PC-3 (cell line): ENCODE data around the gene SLC2A9. TPM values are rescaled to one million over a fixed set of nuclear protein-coding genes. Genes with fewer than 3 reads are reported as not detected.

ENCODE experiments used
- ATAC-seq: fragments of 200-7000 bp; cut with Tn5 transposase; 2 replicates; pipeline ENCODE4 v1.9.1; 2020; ENCODE audit warnings: mild to moderate bottlenecking, moderate library complexity
- BruUV-seq: library from RNA; stranded (reverse); fragments of 400-500 nt; replicated peaks from 2 replicates; lab custom pipeline; 2021; lab: Mats Ljungman, UMichigan
- CTCF ChIA-PET: fragments of 300-600 bp; sonication (Branson Sonifier 250); formaldehyde crosslinking; loops from one replicate; lab custom pipeline; 2022; ENCODE audit warnings: antibody characterized with exemption; lab: Charles Lee
- POLR2A ChIA-PET: fragments of 300-600 bp; sonication (Branson Sonifier 250); formaldehyde crosslinking; loops from one replicate; lab custom pipeline; 2022; ENCODE audit warnings: antibody characterized with exemption; ENCODE audit not compliant: unreplicated experiment; lab: Charles Lee
- DNase-seq: peaks from one replicate; pipeline ENCODE4 v3.0.0-alpha.2; 2015
- H2AFZ ChIP-seq: fragments of 300-600 bp; sonication (generic); 2 replicates; pipeline ENCODE4 v1.6.0; 2016; ENCODE audit warnings: antibody characterized with exemption, low read length
- H3F3A ChIP-seq: fragments of 300-600 bp; sonication (generic); one replicate; pipeline ENCODE4 v1.6.0; 2017; ENCODE audit warnings: antibody characterized with exemption, low read length, control low read depth, mild to moderate bottlenecking; ENCODE audit not compliant: unreplicated experiment
- H3K27ac ChIP-seq: fragments of 300-600 bp; sonication (generic); 2 replicates; pipeline ENCODE4 v1.5.1; 2016; ENCODE audit warnings: mild to moderate bottlenecking, low read length
- H3K27me3 ChIP-seq: fragments of 300-600 bp; sonication (generic); 2 replicates; pipeline ENCODE4 v1.6.1; 2016; ENCODE audit warnings: low read length, mixed read lengths
- H3K36me3 ChIP-seq: fragments of 300-600 bp; sonication (generic); 2 replicates; pipeline ENCODE4 v1.6.1; 2016; ENCODE audit warnings: low read depth, mixed run types, low read length, mixed read lengths
- H3K4me1 ChIP-seq: fragments of 300-600 bp; sonication (generic); 2 replicates; pipeline ENCODE4 v1.5.1; 2016; ENCODE audit warnings: low read length; ENCODE audit not compliant: insufficient read depth
- H3K4me2 ChIP-seq: fragments of 300-600 bp; sonication (generic); 2 replicates; pipeline ENCODE4 v1.6.0; 2016; ENCODE audit warnings: low read length
- H3K4me3 ChIP-seq: fragments of 300-600 bp; sonication (generic); 2 replicates; pipeline ENCODE4 v1.5.1; 2016; ENCODE audit warnings: mild to moderate bottlenecking, low read length, mixed read lengths
- H3K79me2 ChIP-seq: fragments of 300-600 bp; sonication (generic); 2 replicates; pipeline ENCODE4 v1.6.1; 2017; ENCODE audit warnings: low read length, mixed read lengths
- H3K9ac ChIP-seq: fragments of 300-600 bp; sonication (generic); 2 replicates; pipeline ENCODE4 v1.6.0; 2016; ENCODE audit warnings: mild to moderate bottlenecking, low read length
- H3K9me2 ChIP-seq: fragments of 300-600 bp; sonication (generic); replicated peaks from 2 replicates; pipeline ENCODE4 v1.6.1; 2016; ENCODE audit warnings: mixed run types, low read length, mixed read lengths
- H3K9me3 ChIP-seq: fragments of 300-600 bp; sonication (generic); 2 replicates; pipeline ENCODE4 v1.6.1; 2016; ENCODE audit warnings: low read length, mixed read lengths
- H4K20me1 ChIP-seq: fragments of 300-600 bp; sonication (generic); 2 replicates; pipeline ENCODE4 v1.6.1; 2016; ENCODE audit warnings: low read length, mixed read lengths
- CTCF ChIP-seq: fragments of 300-600 bp; sonication (generic); conservative IDR thresholded peaks from 2 replicates; pipeline ENCODE4 v1.5.1; 2017; ENCODE audit warnings: antibody characterized with exemption, low read depth, mild to moderate bottlenecking, low read length
- EZH2 ChIP-seq: fragments of 300-600 bp; sonication (generic); IDR thresholded peaks from one replicate; pipeline ENCODE4 v1.6.1; 2017; ENCODE audit warnings: antibody characterized with exemption, mild to moderate bottlenecking, low read length; ENCODE audit not compliant: unreplicated experiment
- EZH2phosphoT487 ChIP-seq: fragments of 300-600 bp; sonication (generic); IDR thresholded peaks from 2 replicates; pipeline ENCODE4 v1.6.1; 2018; ENCODE audit warnings: mild to moderate bottlenecking, antibody characterized with exemption, low read length, borderline replicate concordance
- intact Hi-C: fragments of 100-400 bp; cut with micrococcal nuclease; formaldehyde crosslinking; loops from 2 replicates; pipeline ENCODE4 v1.9.0; 2023
- total RNA-seq: library from RNA; depleted of rRNA; stranded (reverse); fragments of >200 nt; gene quantifications from 2 replicates; pipeline ENCODE4 v1.2.3, GENCODE V29; 2014

SLC2A9 gene
- total RNA-seq, 1 experiment from 2014 or later: 0.11 TPM

DNA sequence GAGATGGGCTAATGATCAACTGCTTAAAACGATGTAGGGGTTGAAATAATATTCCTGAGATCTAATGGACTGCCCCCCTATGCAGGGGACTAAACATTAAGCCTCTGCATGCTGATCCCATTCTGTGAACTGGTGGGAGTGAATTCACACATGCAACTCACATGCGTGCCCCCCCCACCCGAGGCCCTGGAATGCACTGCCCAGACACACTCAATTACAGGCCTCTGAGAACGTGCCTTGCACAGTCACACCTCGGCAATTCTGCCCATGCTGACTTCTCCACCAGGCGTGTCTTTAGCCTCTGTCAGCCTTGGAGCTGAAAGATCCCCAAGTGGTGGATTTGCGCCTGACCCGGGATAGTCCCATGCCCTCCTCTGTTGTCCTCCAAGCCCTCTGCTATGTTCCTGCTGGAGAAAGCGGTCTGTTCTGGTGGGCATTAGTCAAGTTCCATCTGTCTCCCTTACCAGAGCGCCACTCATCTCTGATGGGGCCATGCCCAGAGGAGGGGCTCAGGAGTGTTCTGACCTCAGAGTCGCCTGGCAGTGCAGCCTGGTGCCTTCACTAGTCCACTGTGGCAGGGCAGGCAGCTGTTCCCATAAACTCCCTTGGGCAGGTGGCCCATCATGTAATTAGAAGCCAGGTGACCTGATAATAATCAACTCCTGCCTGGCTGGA, 153.4 kb downstream of the SLC2A9 start:
- POLR2A ChIA-PET: no interaction called here
- CTCF ChIA-PET: no interaction called here
- H3K9me3 ChIP-seq: no peaks in the 10 kb centered on the region

DNA sequence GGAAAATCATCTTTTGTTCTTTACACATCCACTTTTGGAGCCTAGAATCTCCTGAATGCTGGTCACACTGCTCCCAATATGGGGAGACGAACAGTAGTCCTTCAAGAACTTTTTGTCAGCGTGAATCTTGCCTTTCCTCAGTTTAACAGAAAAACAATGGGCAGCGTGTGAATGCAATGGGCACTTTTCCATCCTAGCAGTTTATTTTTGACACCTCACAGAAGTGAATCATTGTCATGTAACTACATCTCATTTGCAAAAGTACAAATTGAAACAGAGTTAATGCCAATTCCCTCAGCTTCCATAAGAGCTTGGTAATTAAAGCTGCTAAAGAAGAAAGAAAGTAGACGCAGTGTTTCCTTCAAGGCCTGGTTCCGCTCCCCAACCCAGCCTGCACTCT, 154.4 kb downstream of the SLC2A9 start:
- no TSS peak for BruUV-seq
- no peaks in the 10 kb centered on the region for H4K20me1 ChIP-seq
- POLR2A ChIA-PET: no interaction called here
- DNase-seq: no peak
- H3K9me2 ChIP-seq: no peaks in the 10 kb centered on the region
- no peak overlapping the region for H2AFZ ChIP-seq
- H3K27ac ChIP-seq: no peak overlapping the region
- TF ChIP-seq EZH2phosphoT487 (no peak), CTCF (no peak)
- no peaks in the 10 kb centered on the region for H3K36me3 ChIP-seq
- no peak overlapping the region for H3K4me2 ChIP-seq
- H3K27me3 ChIP-seq: no peaks in the 10 kb centered on the region
- CTCF ChIA-PET: no interaction called here
- H3K79me2 ChIP-seq: no peaks in the 10 kb centered on the region
- H3K9ac ChIP-seq: no peak overlapping the region
- no peaks in the 10 kb centered on the region for H3K9me3 ChIP-seq
- H3K4me3 ChIP-seq: no peak overlapping the region
- intact Hi-C loops: no loop called here
- H3K4me1 ChIP-seq: no peaks in the 10 kb centered on the region
- no peaks in the 10 kb centered on the region for H3F3A ChIP-seq
- ATAC-seq: no peak

More for the DNA sequence above, 153.4 kb downstream of the SLC2A9 start:
- no peaks in the 10 kb centered on the region for H3K79me2 ChIP-seq
- H4K20me1 ChIP-seq: no peaks in the 10 kb centered on the region
- no peak overlapping the region for H2AFZ ChIP-seq
- intact Hi-C loops: no loop called here
- H3K4me3 ChIP-seq: no peak overlapping the region
- H3F3A ChIP-seq: no peaks in the 10 kb centered on the region
- H3K27ac ChIP-seq: no peak overlapping the region
- TF ChIP-seq EZH2 (no peak), CTCF (no peak)
- no peaks in the 10 kb centered on the region for H3K4me1 ChIP-seq
- H3K9ac ChIP-seq: no peak overlapping the region
- H3K4me2 ChIP-seq: no peak overlapping the region
- no peak for ATAC-seq
- H3K27me3 ChIP-seq: no peaks in the 10 kb centered on the region
- BruUV-seq: no TSS peak
- DNase-seq: no peak
- H3K36me3 ChIP-seq: no peaks in the 10 kb centered on the region
- H3K9me2 ChIP-seq: no peaks in the 10 kb centered on the region

DNA sequence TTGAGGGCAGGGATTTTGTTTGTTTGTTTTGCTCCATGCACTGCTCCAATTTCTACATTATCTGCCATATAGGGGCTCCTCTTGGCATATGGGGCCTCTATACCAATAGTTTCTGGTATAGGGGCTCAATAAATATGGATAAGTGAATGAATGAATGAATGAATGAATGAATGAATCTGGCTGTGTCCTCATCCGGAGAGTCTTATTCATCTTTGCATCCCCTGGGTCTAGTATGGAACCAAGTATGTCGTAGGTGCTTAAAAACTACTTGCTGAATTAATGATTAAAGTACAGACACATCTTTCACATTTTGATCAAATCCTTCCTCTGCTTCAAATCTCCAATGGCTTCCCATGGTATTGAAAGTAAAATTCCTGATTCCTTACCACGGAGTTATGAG, 159.7 kb downstream of the SLC2A9 start:
- ChIA-PET POLR2A (no interaction called here), CTCF (no interaction called here)
- no peak for ATAC-seq
- TF ChIP-seq EZH2phosphoT487: no peak
- Histone ChIP-seq H3K27ac (no peak overlapping the region), H3F3A (no peaks in the 10 kb centered on the region), H3K4me1 (no peaks in the 10 kb centered on the region), H4K20me1 (no peaks in the 10 kb centered on the region), H3K4me3 (no peak overlapping the region), H2AFZ (no peak overlapping the region), H3K4me2 (no peak overlapping the region), H3K79me2 (no peaks in the 10 kb centered on the region), H3K36me3 (no peaks in the 10 kb centered on the region), H3K9me2 (no peaks in the 10 kb centered on the region), H3K9ac (no peak overlapping the region), H3K9me3 (no peaks in the 10 kb centered on the region), H3K27me3 (no peaks in the 10 kb centered on the region)
- DNase-seq: no peak
- intact Hi-C loops: no loop called here
- BruUV-seq: no TSS peak
